SJCRH30 (cell line): ENCODE measurements around the gene KRT80. TPM values are rescaled to one million over a fixed set of nuclear protein-coding genes. Genes with fewer than 3 reads are reported as not detected.

Experiments
- DNase-seq, 2 experiments: peaks; one replicate each; pipeline ENCODE4 v3.0.0-alpha.2; 2015 to 2020
- H3K27ac ChIP-seq: fragments of 250-450 bp; sonication (Bioruptor Pico); 2 replicates; pipeline ENCODE4 v1.5.1; 2020; ENCODE audit warnings: mild to moderate bottlenecking, moderate library complexity
- H3K27me3 ChIP-seq: fragments of 250-450 bp; sonication (Bioruptor Pico); 2 replicates; pipeline ENCODE4 v1.5.1; 2020; ENCODE audit warnings: mild to moderate bottlenecking, moderate library complexity
- H3K36me3 ChIP-seq: fragments of 250-450 bp; sonication (Bioruptor Pico); 2 replicates; pipeline ENCODE4 v1.5.1; 2020; ENCODE audit warnings: mild to moderate bottlenecking, moderate library complexity
- H3K4me1 ChIP-seq: fragments of 250-450 bp; sonication (Bioruptor Pico); 2 replicates; pipeline ENCODE4 v1.5.1; 2020; ENCODE audit warnings: mild to moderate bottlenecking, moderate library complexity
- H3K4me3 ChIP-seq: fragments of 250-450 bp; sonication (Bioruptor Pico); 2 replicates; pipeline ENCODE4 v1.5.1; 2020; ENCODE audit warnings: mild to moderate bottlenecking, moderate library complexity
- H3K9me3 ChIP-seq: fragments of 250-450 bp; sonication (Bioruptor Pico); replicated peaks from 2 replicates; pipeline ENCODE4 v1.5.1; 2020; ENCODE audit warnings: mild to moderate bottlenecking, moderate library complexity
- total RNA-seq: library from RNA; depleted of rRNA; stranded (reverse); fragments of >200 nt; shearing (Covaris generic); gene quantifications from 2 replicates; pipeline ENCODE4 v1.2.3, GENCODE V29; 2014

The KRT80 gene
- total RNA-seq, 1 experiment from 2014 or later, result 45.7 TPM

- Histone ChIP-seq H3K27ac (no peak overlapping the region), H3K9me3 (no peaks in the 10 kb centered on the region), H3K4me3 (no peak overlapping the region), H3K27me3 (no peaks in the 10 kb centered on the region), H3K4me1 (peaks cover 9% of the 10 kb centered on the region; the same call in 1 of the 2 replicates), H3K36me3 (no peaks in the 10 kb centered on the region)
- DNase-seq, result no peak
Observed at GRCh38 chr12:52232203-52232673, 40.4 kb upstream of the KRT80 start.

GRCh38 chr12:52231305-52232202 lies 39.7 kb upstream of the KRT80 start:
- H3K27ac ChIP-seq, result no peak overlapping the region
- DNase-seq, result no peak
- H3K27me3 ChIP-seq, result no peaks in the 10 kb centered on the region
- no peaks in the 10 kb centered on the region; the same call in 1 of the 2 replicates for H3K36me3 ChIP-seq
- peaks cover 9% of the 10 kb centered on the region; the same call in 1 of the 2 replicates for H3K4me1 ChIP-seq
- no peak overlapping the region for H3K4me3 ChIP-seq
- no peaks in the 10 kb centered on the region for H3K9me3 ChIP-seq

- no peak for DNase-seq
- Histone ChIP-seq H3K36me3 (no peaks in the 10 kb centered on the region; the same call in 1 of the 2 replicates), H3K9me3 (no peaks in the 10 kb centered on the region), H3K27ac (no peak overlapping the region), H3K4me3 (no peak overlapping the region), H3K4me1 (peaks cover 9% of the 10 kb centered on the region; the same call in 1 of the 2 replicates), H3K27me3 (no peaks in the 10 kb centered on the region)
Observed at GRCh38 chr12:52230364-52231281, 38.8 kb upstream of the KRT80 start.

GRCh38 chr12:52229836-52230343 lies 38.1 kb upstream of the KRT80 start:
- Histone ChIP-seq H3K27ac (no peak overlapping the region), H3K36me3 (no peaks in the 10 kb centered on the region; the same call in 1 of the 2 replicates)

GRCh38 chr12:52228931-52229330 lies 37.1 kb upstream of the KRT80 start:
- Histone ChIP-seq H3K4me3 (no peak overlapping the region), H3K27me3 (no peaks in the 10 kb centered on the region), H3K27ac (no peak overlapping the region), H3K36me3 (no peaks in the 10 kb centered on the region; the same call in 1 of the 2 replicates), H3K4me1 (peaks cover 4% of the 10 kb centered on the region; the same call in 1 of the 2 replicates), H3K9me3 (no peaks in the 10 kb centered on the region)
- DNase-seq, result no peak

More at GRCh38 chr12:52229836-52230343, 38.1 kb upstream of the KRT80 start:
- DNase-seq, result no peak
- H3K4me1 ChIP-seq, result peaks cover 4% of the 10 kb centered on the region; the same call in 1 of the 2 replicates
- H3K9me3 ChIP-seq, result no peaks in the 10 kb centered on the region
- H3K4me3 ChIP-seq, result no peak overlapping the region
- no peaks in the 10 kb centered on the region for H3K27me3 ChIP-seq

- no peaks in the 10 kb centered on the region for H3K9me3 ChIP-seq
- peaks cover 4% of the 10 kb centered on the region; the same call in 1 of the 2 replicates for H3K4me1 ChIP-seq
- H3K27me3 ChIP-seq, result no peaks in the 10 kb centered on the region
- H3K27ac ChIP-seq, result no peak overlapping the region
- H3K36me3 ChIP-seq, result peaks cover 2% of the 10 kb centered on the region; the same call in 1 of the 2 replicates
- DNase-seq, result no peak
- H3K4me3 ChIP-seq, result no peak overlapping the region
Observed at GRCh38 chr12:52228366-52228765, 36.6 kb upstream of the KRT80 start.

- Histone ChIP-seq H3K36me3 (peaks cover 2% of the 10 kb centered on the region; the same call in 1 of the 2 replicates), H3K27me3 (no peaks in the 10 kb centered on the region), H3K9me3 (no peaks in the 10 kb centered on the region), H3K4me1 (peaks cover 4% of the 10 kb centered on the region; the same call in 1 of the 2 replicates), H3K4me3 (no peak overlapping the region), H3K27ac (no peak overlapping the region)
- DNase-seq, result no peak
Observed at GRCh38 chr12:52227606-52228166, 35.9 kb upstream of the KRT80 start.

GRCh38 chr12:52226446-52226845 lies 34.6 kb upstream of the KRT80 start:
- no peak for DNase-seq
- peaks cover 8% of the 10 kb centered on the region; the same call in 1 of the 2 replicates for H3K4me1 ChIP-seq
- H3K27me3 ChIP-seq, result no peaks in the 10 kb centered on the region
- no peak overlapping the region for H3K27ac ChIP-seq
- peaks cover 2% of the 10 kb centered on the region; the same call in 1 of the 2 replicates for H3K36me3 ChIP-seq
- H3K4me3 ChIP-seq, result no peak overlapping the region
- no peaks in the 10 kb centered on the region for H3K9me3 ChIP-seq

GRCh38 chr12:52225752-52226151 lies 33.9 kb upstream of the KRT80 start:
- Histone ChIP-seq H3K9me3 (no peaks in the 10 kb centered on the region), H3K27me3 (no peaks in the 10 kb centered on the region), H3K4me3 (no peak overlapping the region), H3K27ac (no peak overlapping the region), H3K4me1 (peaks cover 9% of the 10 kb centered on the region; the same call in 1 of the 2 replicates), H3K36me3 (peaks cover 2% of the 10 kb centered on the region; the same call in 1 of the 2 replicates)
- DNase-seq, result peak in 1 of 2 experiments; percentile 0

- no peaks in the 10 kb centered on the region for H3K9me3 ChIP-seq
- no peak overlapping the region for H3K4me3 ChIP-seq
- H3K27ac ChIP-seq, result no peak overlapping the region
- H3K36me3 ChIP-seq, result peaks cover 2% of the 10 kb centered on the region; the same call in 1 of the 2 replicates
- 0 out of 2 replicates have a peak, but pooled peaks cover 6% of the 10 kb centered on the region for H3K4me1 ChIP-seq
- no peaks in the 10 kb centered on the region for H3K27me3 ChIP-seq
- no peak for DNase-seq
Observed at GRCh38 chr12:52224151-52224550, 32.3 kb upstream of the KRT80 start.

- DNase-seq, result no peak
- Histone ChIP-seq H3K36me3 (peaks cover 2% of the 10 kb centered on the region; the same call in 1 of the 2 replicates), H3K4me3 (no peak overlapping the region), H3K27me3 (no peaks in the 10 kb centered on the region), H3K4me1 (0 out of 2 replicates have a peak, but pooled peaks cover 6% of the 10 kb centered on the region), H3K9me3 (no peaks in the 10 kb centered on the region), H3K27ac (no peak overlapping the region)
Observed at GRCh38 chr12:52223406-52224039, 31.7 kb upstream of the KRT80 start.

- H3K4me1 ChIP-seq, result peaks cover 9% of the 10 kb centered on the region
- H3K4me3 ChIP-seq, result no peak overlapping the region
- no peak for DNase-seq
- H3K9me3 ChIP-seq, result no peaks in the 10 kb centered on the region
- peaks cover 2% of the 10 kb centered on the region; the same call in 1 of the 2 replicates for H3K36me3 ChIP-seq
- H3K27me3 ChIP-seq, result no peaks in the 10 kb centered on the region
- no peak overlapping the region for H3K27ac ChIP-seq
Observed at GRCh38 chr12:52222692-52223091, 30.9 kb upstream of the KRT80 start.

GRCh38 chr12:52221912-52222457 lies 30.2 kb upstream of the KRT80 start:
- no peak overlapping the region for H3K4me3 ChIP-seq
- peaks cover 2% of the 10 kb centered on the region; the same call in 1 of the 2 replicates for H3K36me3 ChIP-seq
- peak; percentile 61 to 71 for DNase-seq
- H3K9me3 ChIP-seq, result no peaks in the 10 kb centered on the region
- H3K27me3 ChIP-seq, result no peaks in the 10 kb centered on the region
- peaks cover 16% of the 10 kb centered on the region for H3K4me1 ChIP-seq
- H3K27ac ChIP-seq, result no peak overlapping the region
